GM21786 (cell line): Measurements from ENCODE around the gene VBP1.
A peak's percentile ranks its signal among the peaks of the same experiment; 100 is the strongest.
"Not testable (repeated sequence)": the region's sequence is repeated elsewhere in the genome, so short reads cannot be mapped to it uniquely, and the experiment has no call there.

Experiments used
- ATAC-seq: cut with Tn5 transposase; IDR thresholded peaks from one replicate; pipeline ENCODE4 v1.9.1; 2021; ENCODE audit not compliant: unreplicated experiment

VBP1 gene

GRCh38 chrX:155263854-155264628 is 47.8 kb downstream of the VBP1 start, which contains the start of gene RAB39B:
TSS of gene RAB39B (minus strand) at chrX:155264491. CDS start at chrX:155264288, 203 bp downstream.
- ATAC-seq = peak; percentile 79

GRCh38 chrX:155266439-155266838 is 50.2 kb downstream of the VBP1 start:
- ATAC-seq = no peak

- ATAC-seq = not testable (repeated sequence)
Measured at GRCh38 chrX:155267995-155268394, 51.7 kb downstream of the VBP1 start.

- ATAC-seq = no peak
Measured at GRCh38 chrX:155270969-155271368, 54.7 kb downstream of the VBP1 start.

GRCh38 chrX:155279873-155280272 is 63.6 kb downstream of the VBP1 start:
- no peak for ATAC-seq
